Esophagus squamous epithelium (tissue), 4 donors: ENCODE results near the gene FTSJ1.
"Not testable (repeated sequence)": the region's sequence is repeated elsewhere in the genome, so short reads cannot be mapped to it uniquely, and the experiment has no call there.

ENCODE experiments used
- POLR2A ChIP-seq, 4 donors: fragments of 450-650 bp; IDR thresholded peaks; one replicate each; pipeline ENCODE4 v1.6.1; 2017; ENCODE audit warnings: antibody characterized with exemption in 4 of 4, mild to moderate bottlenecking in 4 of 4, moderate library complexity in 3 of 4
- TF ChIP-seq, protein P1 (sequence below), 6 experiments: fragments of 450-650 bp in 4 of 6; fragments of 200-600 bp in 2 of 6; sonication (generic) in 2 of 6; IDR thresholded peaks; one replicate each; pipeline ENCODE4 v1.5.1; 2016 to 2019; ENCODE audit warnings: antibody characterized with exemption in 6 of 6, mild to moderate bottlenecking in 4 of 6, moderate library complexity in 4 of 6

DNA sequence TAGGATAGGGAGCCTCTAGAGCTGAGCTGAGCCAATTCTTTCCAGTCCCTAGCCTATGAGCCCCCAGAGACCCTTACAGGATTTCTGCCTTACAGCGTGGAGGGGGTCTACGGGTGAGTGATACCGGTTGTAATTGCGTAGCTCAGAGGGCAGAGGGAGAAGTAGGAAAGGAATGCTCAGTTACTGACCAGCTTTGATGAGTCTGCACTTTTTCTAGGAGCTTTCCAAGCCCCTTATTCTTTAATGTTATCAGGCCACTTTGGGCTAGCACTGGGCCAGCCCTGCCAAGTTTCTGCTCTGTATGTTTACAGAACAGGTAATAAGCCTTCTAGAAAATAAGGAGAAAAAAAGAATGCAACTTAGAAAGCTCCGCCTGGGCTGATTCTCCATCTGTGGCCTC is 46.4 kb upstream of the FTSJ1 start:
- TF ChIP-seq POLR2A (IDR thresholded peaks at IDR 0.05), result not testable (repeated sequence)
- TF ChIP-seq, protein P1, sequence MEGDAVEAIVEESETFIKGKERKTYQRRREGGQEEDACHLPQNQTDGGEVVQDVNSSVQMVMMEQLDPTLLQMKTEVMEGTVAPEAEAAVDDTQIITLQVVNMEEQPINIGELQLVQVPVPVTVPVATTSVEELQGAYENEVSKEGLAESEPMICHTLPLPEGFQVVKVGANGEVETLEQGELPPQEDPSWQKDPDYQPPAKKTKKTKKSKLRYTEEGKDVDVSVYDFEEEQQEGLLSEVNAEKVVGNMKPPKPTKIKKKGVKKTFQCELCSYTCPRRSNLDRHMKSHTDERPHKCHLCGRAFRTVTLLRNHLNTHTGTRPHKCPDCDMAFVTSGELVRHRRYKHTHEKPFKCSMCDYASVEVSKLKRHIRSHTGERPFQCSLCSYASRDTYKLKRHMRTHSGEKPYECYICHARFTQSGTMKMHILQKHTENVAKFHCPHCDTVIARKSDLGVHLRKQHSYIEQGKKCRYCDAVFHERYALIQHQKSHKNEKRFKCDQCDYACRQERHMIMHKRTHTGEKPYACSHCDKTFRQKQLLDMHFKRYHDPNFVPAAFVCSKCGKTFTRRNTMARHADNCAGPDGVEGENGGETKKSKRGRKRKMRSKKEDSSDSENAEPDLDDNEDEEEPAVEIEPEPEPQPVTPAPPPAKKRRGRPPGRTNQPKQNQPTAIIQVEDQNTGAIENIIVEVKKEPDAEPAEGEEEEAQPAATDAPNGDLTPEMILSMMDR (IDR thresholded peaks at IDR 0.05), result not testable (repeated sequence)
